SK-N-SH treated with all-trans-retinoic acid at 6 μM for 48 hours (cell line): ENCODE results near the gene DNAAF5.

Experiments used
- ARNTL ChIP-seq: fragments of 450-650 bp; formaldehyde crosslinking; IDR thresholded peaks from 2 replicates; pipeline ENCODE4 v1.5.0; 2020; ENCODE audit warnings: low read depth, mild to moderate bottlenecking, moderate library complexity, borderline replicate concordance
- BACH2 ChIP-seq: fragments of 250-450 bp; sonication (Bioruptor Pico); IDR thresholded peaks from 2 replicates; pipeline ENCODE4 v1.9.0; 2021; ENCODE audit warnings: mild to moderate bottlenecking, borderline replicate concordance
- CREB5 ChIP-seq: fragments of 250-450 bp; sonication (Bioruptor Pico); IDR thresholded peaks from 2 replicates; pipeline ENCODE4 v1.5.1; 2020; ENCODE audit warnings: low read depth, mild to moderate bottlenecking, moderate library complexity
- CSRNP3 ChIP-seq: fragments of 250-450 bp; sonication (Bioruptor Pico); IDR thresholded peaks from 2 replicates; pipeline ENCODE4 v1.5.1; 2021; ENCODE audit warnings: mild to moderate bottlenecking, moderate library complexity
- ISL1 ChIP-seq: fragments of 250-450 bp; sonication (Bioruptor Pico); IDR thresholded peaks from 2 replicates; pipeline ENCODE4 v2.1.2; 2022; ENCODE audit warnings: mild to moderate bottlenecking, moderate library complexity
- RARB ChIP-seq: fragments of 250-450 bp; sonication (Bioruptor Pico); IDR thresholded peaks from 2 replicates; pipeline ENCODE4 v1.8.0; 2021; ENCODE audit warnings: mild to moderate bottlenecking, moderate library complexity
- TSHZ2 ChIP-seq: fragments of 250-450 bp; sonication (Bioruptor Pico); IDR thresholded peaks from 2 replicates; pipeline ENCODE4 v1.5.0; 2020; ENCODE audit warnings: mild to moderate bottlenecking, moderate library complexity
- ZFP3 ChIP-seq: fragments of 250-450 bp; sonication (Bioruptor Pico); IDR thresholded peaks from 2 replicates; pipeline ENCODE4 v1.5.0; 2020; ENCODE audit warnings: mild to moderate bottlenecking, moderate library complexity
- ZFP30 ChIP-seq: fragments of 450-650 bp; formaldehyde crosslinking; IDR thresholded peaks from 2 replicates; pipeline ENCODE4 v1.5.0; 2022; ENCODE audit warnings: mild to moderate bottlenecking, moderate library complexity
- ZNF565 ChIP-seq: fragments of 450-650 bp; formaldehyde crosslinking; conservative IDR thresholded peaks from 2 replicates; pipeline ENCODE4 v1.5.0; 2020; ENCODE audit warnings: low read depth, mild to moderate bottlenecking, moderate library complexity
- TF ChIP-seq, protein P1 (sequence below): fragments of 250-450 bp; sonication (Bioruptor Pico); IDR thresholded peaks from 2 replicates; pipeline ENCODE4 v1.8.0; 2020; ENCODE audit warnings: mild to moderate bottlenecking, moderate library complexity, borderline replicate concordance

DNA sequence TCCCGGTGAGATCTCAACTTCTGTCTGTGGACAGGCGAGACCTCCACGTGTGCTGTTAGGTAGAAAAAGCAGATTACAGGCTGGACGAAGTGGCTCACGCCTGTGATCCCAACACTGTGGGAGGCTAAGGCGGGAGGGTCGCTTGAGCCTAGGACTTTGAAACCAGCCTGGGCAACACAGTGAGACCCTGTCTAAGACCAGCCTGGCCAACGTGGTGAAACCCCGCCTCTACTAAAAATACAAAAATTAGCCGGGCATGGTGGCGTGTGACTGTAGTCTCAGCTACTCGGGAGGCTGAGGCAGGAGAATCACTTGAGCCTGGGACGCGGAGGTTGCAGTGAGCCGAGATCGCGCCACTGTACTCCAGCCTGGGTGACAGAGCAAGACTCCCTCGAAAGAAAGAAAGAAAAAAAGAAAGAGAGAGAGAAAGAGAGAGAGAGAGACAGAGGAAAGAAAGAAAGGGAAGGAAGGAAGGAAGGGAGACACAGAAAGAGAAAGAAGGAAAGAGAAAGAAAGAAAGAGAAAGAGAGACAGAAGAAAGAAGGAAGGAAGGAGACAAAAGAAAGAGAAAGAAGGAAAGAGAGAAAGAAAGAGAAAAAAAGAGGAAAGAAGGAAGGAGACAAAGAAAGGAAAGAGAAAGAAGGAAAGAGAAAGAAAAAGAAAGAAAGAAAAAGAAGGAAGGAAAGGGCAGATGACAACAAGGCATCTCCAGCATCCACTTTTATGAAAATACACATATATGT, 76.2 kb downstream of the DNAAF5 start:
- no peak for TF ChIP-seq ZFP30 (CRISPR knock-in tag)
- TF ChIP-seq CREB5 (CRISPR knock-in tag) = no peak
- no peak for TF ChIP-seq CSRNP3 (CRISPR knock-in tag)
- no peak for TF ChIP-seq ZFP3
- TF ChIP-seq, protein P1, sequence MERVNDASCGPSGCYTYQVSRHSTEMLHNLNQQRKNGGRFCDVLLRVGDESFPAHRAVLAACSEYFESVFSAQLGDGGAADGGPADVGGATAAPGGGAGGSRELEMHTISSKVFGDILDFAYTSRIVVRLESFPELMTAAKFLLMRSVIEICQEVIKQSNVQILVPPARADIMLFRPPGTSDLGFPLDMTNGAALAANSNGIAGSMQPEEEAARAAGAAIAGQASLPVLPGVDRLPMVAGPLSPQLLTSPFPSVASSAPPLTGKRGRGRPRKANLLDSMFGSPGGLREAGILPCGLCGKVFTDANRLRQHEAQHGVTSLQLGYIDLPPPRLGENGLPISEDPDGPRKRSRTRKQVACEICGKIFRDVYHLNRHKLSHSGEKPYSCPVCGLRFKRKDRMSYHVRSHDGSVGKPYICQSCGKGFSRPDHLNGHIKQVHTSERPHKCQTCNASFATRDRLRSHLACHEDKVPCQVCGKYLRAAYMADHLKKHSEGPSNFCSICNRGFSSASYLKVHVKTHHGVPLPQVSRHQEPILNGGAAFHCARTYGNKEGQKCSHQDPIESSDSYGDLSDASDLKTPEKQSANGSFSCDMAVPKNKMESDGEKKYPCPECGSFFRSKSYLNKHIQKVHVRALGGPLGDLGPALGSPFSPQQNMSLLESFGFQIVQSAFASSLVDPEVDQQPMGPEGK (CRISPR knock-in tag) = no peak
- TF ChIP-seq ISL1 (CRISPR knock-in tag) = no peak
- TF ChIP-seq ZNF565 (CRISPR knock-in tag) = no peak
- TF ChIP-seq RARB (CRISPR knock-in tag) = no peak
- TF ChIP-seq BACH2 (CRISPR knock-in tag) = no peak
- TF ChIP-seq TSHZ2 (CRISPR knock-in tag) = no peak
- TF ChIP-seq ARNTL (CRISPR knock-in tag) = no peak
